ENCODE measurements around the gene GBX1.

The GBX1 gene

GRCh38 chr7:151172273-151173141, 5.0 kb upstream of the GBX1 start:
- peak; percentile 72 for DNase-seq

GRCh38 chr7:151168787-151169162, 1.3 kb upstream of the GBX1 start:
- DNase-seq, result no peak

GRCh38 chr7:151168003-151168786, 701 bp upstream of the GBX1 start:
- no peak for DNase-seq

DNA sequence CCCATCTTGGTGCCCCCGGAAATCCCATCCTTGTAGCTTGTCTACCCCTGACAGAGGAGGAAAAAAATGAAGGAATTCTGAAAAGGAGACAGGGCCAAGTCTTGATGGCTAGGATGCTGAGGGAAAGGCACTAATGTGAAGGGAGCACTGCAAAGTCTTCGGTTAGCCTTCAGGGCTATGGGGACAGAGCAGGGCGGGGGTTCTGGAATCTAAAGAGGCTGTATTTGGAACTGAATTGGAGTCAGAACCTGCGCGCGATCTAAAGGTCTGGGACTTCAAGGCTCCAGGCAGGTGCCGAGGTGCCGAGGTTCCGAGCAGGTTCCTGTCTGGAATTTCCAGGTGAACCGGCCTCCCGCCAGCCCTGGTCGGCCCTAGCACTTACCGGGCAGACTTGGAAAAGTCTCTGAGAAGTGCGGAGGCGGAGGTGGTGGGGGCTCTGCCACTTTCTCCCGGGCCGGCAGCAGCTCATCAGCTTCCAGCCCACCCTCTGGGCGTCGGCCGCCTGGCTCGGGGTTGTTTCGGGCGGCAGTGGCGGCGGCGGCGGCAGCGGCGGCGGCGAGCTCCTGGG, 781 bp downstream of the GBX1 start:
- DNase-seq, result no peak

DNA sequence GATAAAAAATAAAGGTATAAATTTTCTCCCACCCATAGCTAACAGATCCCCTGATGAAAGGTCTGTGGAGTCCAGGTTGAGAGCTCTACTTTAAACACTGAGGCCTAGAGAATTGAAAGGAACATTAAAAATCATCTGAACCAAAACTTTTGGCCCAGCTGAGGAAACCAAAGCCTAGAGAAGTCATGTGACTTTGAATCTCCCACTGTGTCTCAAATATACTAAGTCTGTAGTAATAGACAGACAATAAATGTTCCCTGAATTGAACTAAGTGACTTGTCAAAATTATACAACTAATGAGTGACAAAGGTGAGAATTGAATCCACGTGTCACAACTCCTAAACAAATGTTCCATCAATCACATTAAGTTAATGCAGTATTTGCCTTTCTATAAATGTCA, 5.7 kb downstream of the GBX1 start:
- DNase-seq, result no peak

DNA sequence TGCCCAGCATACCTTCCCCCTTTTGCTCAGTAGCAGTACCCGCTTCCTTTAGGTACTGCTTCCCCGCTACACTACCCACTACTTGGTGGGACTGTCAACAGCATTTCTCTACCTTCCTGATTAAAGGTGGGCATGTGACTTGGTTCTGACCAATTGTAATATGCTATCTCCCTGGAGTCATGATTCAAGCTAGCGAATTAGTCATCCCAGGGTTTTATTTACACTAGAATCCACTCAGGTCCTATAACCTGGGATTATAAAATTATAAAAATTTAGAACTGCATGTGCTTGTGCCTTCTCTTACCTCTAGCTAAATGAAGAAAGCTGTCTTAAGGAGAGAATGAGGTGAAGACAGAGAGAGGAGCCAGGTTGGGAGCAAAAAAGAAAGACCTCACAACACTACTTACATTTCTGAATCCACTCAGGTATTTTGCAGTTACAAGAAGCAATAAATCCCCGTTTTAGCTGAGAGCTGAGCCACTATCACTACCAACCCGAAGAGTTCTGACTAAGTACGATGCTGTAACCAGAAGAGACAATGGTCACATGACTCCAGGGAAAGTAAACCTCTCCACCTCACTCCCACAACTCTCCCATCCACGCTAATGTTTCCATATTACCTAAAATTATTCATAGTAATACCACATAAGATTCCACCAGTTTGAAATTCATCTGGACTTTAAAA, 9.7 kb downstream of the GBX1 start:
- no peak for DNase-seq

- no peak for DNase-seq
These were observed 14.6 kb downstream of the GBX1 start for GRCh38 chr7:151152643-151153513.

DNA sequence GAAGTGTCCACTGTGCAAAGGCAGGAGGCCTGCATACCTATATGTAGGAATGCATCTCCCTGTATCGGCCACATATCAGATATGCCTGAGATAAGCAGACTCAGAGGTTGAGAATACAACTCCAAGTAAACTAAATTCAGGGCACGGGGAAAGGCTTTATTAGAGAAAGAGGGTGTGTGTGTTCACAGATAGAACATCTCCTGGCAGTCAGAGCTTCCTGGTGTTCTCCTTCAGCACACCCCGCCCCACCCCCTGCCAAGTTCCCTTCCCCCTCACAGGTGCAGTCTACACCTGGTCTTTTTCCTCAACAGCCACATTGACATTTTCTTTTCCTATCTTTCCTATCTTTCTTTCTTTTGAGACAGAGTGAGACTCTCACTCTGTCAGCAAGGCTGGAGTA, 17.1 kb downstream of the GBX1 start:
- no peak for DNase-seq

DNA sequence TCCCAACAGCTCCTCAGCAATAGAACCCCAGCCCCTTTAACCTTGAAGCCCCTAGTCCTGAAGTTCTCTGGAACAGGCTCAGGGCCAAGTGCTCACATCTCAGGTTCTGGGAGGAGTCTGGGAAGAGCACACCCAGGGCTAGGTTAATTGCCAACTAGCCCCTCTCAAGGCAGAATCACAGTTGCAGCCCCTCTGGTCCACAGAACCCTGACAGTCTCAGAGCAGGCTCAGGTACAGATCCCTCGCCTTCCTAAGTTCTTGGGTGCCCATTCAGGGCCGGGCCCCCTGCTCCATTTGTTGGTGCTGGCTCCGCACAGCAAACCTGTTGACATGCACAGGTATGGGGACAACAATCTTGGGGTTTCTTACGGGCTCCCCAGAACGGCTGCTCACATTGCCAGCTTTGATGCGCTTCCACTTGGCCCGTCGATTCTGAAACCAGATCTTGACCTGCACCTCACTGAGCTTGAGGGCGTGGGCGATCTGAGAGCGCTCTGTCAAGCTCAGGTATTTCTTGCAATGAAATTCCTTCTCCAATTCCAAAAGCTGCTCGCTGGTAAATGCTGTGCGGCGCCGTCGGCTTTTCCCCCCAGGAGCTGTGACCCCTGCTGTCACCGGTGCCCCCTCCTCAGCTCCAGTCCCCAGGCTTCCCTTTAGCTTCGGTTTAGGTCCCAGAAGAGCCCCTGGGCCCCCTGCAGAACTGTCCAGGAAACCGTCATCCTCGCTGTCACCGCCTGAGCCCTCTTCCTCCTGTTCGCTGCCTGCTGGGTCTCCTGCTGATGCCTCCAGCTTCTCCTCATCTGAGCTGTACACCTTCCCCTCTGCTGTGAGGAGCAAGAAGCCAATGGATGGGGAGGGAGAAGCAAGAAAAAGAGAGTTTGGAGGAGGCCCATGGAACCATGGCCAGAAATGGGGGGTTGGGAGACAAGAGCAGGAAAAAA, 18.9 kb downstream of the GBX1 start:
- no peak for DNase-seq

DNA sequence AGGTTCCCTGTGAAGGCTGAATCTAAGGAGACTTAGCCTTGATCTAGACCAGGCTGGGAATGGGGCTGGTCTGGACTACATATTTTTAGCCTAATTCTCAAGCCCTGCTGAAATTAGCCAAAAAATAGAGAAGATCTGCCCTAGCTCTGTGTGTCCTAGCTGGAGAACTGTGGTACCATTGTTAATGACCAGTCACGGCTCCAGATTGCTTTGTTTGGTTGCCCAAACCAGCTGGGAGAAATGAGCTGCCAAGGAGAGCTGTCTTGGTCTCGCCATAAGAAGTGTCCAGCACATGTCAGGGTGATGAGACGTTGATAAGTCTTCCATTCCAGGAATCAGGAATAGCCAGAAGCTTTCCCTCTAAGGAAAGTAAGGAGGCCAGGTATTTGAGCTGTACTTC, 20.7 kb downstream of the GBX1 start:
- no peak for DNase-seq

DNA sequence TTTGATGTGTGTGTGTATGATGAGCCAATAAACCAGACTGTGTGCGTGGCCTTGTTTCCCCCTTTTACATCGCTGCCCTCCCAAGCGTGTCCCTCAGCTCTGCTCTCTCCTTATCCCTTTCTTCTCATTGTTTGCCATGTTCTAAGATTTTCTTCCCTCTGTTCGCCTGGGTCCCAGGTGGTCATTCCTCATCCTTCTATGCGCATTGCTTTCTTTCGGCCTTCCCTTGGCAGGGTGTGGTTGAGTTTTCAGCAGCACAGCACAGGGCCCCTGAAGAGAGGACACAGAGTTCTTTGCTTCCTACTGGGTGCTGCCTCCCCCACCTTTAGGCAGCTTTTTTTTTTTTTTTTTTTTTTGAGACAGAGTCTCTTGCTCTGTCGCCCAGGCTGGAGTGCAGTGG, 23.1 kb downstream of the GBX1 start:
- no peak for DNase-seq

- no peak for DNase-seq
These were observed 24.1 kb downstream of the GBX1 start for GRCh38 chr7:151143261-151144015.

DNA sequence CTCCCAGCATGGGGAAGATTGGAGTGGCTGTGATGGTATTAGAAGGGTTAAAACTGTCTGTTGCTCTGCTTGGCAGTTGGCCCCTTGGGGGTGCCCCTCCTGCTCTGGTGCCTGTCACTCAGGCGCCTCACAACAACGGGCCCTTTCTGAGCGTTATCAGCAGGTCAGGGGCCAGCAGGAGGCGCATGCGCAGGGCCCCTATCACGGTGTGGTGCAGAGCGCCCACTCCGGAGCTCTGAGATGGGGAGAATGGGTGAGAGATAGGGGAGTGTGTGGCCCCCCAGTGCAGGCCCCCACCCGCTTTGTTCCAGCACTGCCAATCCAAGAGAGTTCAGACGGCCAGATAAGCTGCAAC, 24.8 kb downstream of the GBX1 start:
- DNase-seq, result no peak

DNA sequence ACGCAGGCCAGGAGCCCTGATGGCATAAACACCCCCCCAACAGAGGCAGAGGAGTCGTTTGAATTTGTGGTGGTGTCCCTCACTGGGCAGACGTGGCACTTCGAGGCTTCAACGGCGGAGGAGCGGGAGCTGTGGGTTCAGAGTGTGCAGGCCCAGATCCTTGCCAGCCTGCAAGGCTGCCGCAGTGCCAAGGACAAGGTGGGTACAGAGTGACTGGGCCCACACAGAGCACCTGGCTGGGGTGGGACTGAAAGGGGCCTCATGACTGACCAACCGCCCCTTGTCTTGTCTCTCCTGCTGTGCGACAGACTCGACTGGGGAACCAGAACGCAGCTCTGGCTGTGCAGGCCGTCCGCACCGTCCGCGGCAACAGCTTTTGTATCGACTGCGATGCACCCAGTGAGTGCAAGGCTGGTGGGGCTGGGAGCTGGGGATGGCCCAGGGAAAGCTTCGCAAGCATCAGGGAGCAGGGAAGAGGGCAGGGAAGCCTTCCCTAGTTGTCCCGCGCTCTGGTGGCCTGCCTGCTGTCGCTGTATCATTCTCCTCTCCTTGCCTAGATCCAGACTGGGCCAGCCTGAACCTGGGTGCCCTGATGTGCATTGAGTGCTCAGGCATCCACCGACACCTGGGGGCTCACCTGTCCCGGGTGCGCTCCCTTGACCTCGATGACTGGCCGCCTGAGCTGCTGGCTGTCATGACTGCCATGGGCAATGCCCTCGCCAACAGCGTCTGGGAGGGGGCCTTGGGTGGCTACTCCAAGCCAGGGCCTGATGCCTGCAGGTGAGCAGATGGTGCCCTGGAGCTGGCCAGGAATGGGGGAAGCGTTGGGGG, 25.4 kb downstream of the GBX1 start:
- no peak for DNase-seq

GRCh38 chr7:151141311-151141854, 26.1 kb downstream of the GBX1 start:
- no peak for DNase-seq

- DNase-seq, result no peak
These were observed 26.7 kb downstream of the GBX1 start for GRCh38 chr7:151140826-151141225.

GRCh38 chr7:151139791-151140190, 27.7 kb downstream of the GBX1 start:
- no peak for DNase-seq

DNA sequence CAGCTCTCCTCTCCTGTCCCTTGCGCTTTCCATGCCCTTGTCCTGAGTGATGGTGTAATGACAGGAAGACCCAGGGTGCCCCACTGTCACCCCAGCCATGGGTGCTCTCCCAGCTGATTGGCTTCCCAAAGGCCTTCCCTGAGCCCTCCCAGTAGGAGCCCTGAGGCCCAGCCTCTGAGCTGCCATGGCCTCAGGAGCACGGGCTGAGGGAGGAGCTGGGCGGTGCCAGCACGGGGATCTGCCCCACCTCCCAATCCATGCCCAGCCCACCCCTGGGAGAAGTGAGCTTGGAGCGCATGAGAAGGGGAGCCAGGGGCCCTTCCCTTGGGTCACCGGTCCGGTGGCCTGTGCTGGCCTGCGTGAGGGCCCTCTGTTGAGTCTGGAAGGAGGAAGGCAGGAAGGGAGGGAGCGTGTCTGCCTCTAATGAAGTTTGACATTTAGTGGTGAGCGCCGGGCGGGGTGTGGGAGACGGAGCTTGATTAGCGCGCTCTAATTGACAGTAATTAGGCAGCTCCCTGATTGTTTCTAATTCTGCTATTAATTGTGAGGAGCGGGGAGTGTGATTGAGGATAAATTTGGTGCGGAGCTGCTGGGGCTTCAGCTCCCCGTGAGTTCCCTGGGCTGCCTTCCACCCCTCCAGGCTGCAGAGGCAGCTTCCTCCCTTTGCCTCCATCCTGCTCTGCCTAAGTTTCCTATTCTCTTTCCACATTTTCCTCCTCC, 28.3 kb downstream of the GBX1 start:
- no peak for DNase-seq
